ENCODE measurements around the gene SIGLEC7.
"Not testable (repeated sequence)": the region's sequence is repeated elsewhere in the genome, so short reads cannot be mapped to it uniquely, and the experiment has no call there.

SIGLEC7 gene

DNA sequence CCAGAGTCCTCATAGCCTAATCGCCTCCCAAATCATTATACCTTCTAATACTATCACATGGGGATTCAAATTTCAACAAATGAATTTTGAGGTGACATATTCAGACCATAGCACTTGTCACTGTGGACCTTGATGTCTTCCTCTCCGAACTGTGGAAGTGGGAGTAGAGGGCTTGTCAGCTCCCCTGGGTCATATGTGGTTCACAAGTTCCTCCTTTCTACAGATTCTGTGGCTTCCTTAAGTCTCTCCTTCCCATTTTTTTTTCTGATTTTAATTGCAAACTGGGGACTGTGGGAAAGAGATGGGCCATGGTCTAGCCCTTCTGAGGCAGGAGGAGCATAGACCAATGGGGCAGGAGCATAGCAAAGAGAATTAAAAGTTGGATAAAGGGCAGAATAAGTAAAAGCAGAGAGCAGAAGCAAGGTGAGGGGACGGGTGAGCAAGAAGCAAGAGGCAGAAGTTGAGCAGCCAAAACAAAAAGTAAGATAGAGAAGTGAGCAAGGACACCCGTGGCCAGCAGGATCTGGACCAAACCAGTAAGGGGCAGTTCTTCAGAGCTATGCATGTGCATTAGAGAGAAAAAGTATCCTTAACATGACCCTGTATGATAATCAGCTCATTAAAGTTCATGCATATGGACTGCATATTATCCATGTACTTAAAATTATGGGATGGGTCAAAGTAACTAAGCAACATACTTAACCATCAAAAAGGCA is 2.6 kb upstream of the SIGLEC7 start:
- DNase-seq (ENCODE audit: low spot score), result peak; percentile 24

DNA sequence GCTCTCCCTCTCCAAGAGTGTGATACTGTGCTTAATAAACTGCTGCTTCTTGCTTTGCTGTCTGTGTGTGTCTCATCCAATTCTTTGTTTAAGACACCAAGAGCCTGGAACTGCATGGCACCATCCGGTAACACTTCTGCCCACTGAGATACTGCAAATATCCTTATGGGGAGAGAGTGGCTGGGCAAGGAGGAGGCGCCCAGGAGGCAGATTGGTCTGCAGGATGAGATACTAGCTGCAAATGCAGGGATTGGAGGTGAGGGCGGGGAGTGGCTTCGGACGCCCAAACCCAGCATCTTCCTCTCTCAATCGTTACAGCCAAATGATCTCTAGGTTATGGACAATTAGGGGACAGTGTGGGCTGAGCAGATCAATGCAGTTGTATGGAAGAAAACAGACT is 1.7 kb upstream of the SIGLEC7 start:
- no peak for DNase-seq (ENCODE audit: low spot score)

DNA sequence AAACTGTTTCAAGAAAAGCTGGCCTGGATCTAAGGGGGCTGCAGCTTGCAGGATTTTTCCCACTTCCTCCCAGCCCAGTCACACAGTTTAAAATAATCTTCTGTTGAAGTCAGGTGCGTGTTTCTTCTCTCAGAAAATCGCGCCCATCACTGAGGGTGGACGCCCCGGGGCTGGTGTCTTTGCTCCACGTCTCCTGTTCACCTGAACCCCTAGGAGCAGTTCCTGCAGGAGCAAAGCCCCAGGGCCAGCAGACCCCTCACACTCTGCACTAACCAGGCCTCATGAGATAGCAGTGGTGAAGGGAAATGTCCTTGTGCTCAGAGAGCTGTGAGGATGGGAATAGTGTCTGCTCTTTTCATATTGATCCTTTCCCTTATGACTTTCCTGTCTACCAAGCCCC is 920 bp upstream of the SIGLEC7 start:
- DNase-seq (ENCODE audit: low spot score), result no peak

DNA sequence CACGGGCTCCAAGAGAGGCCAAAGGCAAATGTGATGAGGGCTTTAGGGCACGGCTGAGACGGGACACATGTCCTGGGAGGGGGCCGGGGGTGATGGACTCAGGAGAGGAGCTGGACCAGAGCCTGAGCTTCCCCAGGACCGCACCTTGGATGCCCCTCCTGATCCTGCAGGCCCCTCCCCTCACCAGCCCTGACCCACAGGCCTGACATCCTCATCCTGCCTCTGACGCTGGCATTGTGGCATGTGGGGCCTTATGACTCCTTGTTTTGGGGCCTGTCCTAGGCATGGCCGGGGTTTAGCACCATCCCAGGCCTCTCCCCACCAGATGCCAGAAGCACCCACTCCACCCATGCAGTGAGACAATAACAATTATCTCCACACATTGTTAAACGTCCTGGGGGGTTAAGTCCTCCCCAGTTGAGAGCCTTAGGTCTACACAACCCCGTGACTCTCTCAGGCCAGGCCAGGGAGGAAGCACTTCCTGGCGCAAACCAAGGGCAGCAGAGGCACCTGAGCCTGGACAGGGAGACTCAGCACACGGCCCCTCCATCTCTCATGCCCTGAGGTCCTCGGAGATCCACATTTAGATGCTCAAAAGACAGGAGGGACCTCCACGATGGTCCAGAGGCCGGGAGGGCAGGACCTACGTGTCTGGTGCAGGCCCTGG is 841 bp downstream of the SIGLEC7 start:
- not testable (repeated sequence) for DNase-seq (ENCODE audit: low spot score)

DNA sequence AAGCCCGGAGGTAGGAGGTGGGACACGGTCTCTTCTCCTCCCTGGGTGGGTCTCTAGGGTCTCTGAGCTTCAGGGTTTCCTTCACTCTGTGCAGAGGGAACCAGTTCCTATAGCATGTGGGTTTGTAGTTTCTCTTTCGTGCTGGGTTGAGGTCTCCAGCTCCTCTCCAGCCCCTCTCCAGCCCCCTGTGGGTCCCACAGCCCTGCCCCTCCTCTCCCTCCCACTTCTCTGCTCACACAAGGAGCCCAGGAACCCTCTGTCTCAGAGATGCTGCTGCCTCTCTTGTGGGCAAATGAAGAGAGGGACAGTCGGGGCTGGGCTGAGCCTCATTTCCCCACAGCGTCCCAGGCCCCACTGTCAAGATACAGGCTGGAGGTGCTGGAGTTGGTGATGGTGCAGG is 1.4 kb downstream of the SIGLEC7 start:
- DNase-seq (ENCODE audit: low spot score), result no peak

DNA sequence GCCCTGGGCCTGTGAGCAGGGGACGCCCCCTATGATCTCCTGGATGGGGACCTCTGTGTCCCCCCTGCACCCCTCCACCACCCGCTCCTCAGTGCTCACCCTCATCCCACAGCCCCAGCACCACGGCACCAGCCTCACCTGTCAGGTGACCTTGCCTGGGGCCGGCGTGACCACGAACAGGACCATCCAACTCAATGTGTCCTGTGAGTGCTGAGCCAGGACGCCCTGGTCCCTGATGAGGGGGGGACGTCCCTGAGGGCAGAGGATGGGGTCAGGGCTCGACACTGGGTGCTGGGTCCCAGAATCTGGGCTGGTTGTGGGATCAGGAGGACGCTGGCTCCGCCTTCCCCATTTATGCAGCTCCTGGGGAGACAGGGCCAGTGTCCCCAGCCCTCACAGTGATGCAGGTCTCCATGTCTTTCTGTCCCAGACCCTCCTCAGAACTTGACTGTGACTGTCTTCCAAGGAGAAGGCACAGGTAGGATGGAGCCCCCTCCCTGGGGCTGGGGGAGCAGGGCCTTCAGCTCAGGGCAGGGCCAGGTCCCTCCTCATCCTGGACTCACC is 2.5 kb downstream of the SIGLEC7 start:
- no peak for DNase-seq (ENCODE audit: low spot score)

DNA sequence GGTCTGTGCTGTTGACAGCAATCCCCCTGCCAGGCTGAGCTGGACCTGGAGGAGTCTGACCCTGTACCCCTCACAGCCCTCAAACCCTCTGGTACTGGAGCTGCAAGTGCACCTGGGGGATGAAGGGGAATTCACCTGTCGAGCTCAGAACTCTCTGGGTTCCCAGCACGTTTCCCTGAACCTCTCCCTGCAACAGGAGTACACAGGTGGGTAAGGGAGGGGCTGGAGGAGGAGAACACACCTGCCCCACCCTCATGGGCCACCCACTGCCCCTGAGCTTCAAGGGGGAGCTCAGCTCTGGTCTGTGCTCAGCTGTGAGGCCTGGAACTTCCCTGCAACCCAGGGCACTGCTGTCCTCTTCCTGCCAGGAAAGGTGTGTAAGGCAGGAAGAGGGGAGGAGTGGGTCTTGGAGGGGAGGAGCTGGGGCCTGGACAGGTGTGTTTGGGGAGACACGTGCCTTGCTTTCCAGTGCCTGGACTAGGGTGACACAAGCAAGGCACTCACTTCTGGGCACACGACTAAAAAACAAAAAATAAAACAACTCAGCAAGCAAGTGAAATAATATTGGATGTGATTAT is 3.9 kb downstream of the SIGLEC7 start:
- no peak for DNase-seq (ENCODE audit: low spot score)

DNA sequence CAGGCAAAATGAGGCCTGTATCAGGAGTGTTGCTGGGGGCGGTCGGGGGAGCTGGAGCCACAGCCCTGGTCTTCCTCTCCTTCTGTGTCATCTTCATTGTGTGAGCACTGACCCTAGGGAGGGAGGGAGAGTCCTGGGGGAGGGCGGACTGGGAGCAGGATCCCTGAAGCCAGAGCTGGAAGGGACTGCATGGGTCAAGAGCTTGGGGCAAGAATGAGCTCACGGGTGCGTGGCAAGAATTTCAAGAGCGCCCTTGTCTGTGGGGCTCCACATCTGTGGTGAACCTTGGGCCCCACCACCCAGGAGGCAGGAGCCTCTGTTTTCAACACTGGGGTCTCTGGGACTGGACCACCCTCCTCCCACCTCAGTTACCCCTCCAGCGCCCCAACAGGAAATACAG is 4.7 kb downstream of the SIGLEC7 start:
- no peak for DNase-seq (ENCODE audit: low spot score)

DNA sequence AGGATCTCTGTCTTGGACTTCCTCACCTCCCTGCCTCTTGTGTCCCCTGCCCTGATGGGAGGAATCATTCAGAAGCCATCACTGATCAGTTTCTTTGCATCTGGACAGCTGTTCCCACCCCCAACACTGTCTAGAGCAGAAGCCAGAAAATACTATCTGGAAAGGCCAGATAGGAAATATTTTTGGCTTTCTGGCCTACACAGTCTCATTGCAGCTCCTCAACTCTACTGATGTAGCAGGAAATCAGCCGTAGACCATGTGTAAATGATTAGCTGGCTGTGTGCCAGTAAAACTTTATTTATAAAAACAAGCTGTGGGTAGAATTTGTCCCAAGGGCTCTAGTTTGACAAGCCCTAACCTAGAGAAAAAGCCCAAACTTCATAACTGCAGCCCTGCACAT is 5.6 kb downstream of the SIGLEC7 start:
- DNase-seq (ENCODE audit: low spot score), result no peak

DNA sequence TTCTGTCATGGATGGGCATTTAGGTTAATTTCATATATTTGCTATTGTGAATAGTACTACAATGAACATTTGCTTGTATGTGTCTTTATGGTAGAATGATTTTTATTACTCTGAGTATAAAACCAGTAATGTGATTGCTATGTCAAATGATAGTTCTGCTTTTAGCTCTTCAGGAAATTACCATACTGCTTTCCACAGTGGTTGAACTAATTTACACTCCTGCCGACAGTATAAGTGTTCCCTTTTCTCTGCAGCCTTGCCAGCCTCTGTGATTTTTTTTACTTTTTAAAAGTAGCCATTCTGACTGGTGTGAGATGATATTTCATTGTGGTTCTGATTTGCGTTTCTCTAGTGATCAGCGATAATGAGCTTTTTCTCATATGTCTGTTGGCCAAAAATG is 6.5 kb downstream of the SIGLEC7 start:
- DNase-seq (ENCODE audit: low spot score), result no peak

DNA sequence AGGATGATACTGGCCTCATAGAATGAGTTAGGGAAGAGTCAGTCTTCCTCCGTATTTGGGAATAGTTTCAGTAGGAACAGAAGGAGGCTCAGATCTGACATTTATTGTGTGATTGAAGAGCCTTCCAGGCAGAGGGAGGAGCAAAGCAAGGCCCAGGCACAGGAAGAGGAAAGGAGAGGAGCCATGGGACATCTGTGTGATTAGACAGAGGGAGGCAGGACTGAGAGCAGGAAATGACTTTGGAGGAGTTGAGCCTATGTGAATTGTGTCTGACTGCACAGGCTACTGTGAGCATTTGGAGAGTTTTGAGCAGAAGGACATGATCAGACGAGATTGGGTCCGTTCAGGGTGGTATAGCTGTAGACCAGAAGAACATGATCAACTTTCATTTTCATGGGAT is 8.5 kb downstream of the SIGLEC7 start:
- no peak for DNase-seq (ENCODE audit: low spot score)

DNA sequence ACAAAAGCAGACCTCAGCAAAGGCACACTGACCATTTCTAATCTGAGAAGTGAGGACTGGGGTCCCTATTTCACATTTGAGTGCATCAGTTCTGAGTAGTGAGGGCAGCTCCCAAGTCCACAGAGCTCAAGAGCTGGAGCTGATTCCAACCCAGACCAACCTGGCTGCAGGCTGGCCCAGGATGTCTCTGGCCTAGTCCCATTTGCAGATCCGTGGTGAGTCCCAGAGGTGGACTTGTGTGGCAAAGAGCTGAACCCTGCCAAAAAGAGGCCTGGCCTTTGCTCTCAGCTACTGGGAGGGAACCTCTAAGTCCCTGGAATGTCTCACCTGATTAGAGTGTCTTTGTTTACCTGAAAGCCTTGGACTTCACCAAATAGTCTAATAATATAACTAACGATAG is 14.6 kb downstream of the SIGLEC7 start:
- no peak for DNase-seq (ENCODE audit: low spot score)

DNA sequence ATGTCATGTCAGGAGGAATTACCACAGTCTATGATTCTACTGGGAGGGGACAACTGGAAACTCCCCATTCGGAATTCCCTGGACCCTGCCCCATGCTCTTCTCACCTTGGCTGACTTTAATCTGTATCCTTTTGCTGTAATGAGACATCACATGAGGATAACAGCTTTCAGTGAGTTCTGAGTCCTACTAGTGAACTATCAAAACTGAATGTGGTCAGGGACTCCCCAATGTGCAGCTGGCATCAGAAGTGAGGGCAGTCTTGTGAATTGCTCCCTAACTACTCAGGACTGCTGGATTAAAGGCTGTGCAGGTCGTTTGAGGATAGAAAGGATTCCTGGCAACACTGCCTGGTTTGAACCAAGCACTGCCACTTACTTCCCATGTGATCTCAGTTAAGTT is 15.2 kb downstream of the SIGLEC7 start:
- DNase-seq (ENCODE audit: low spot score), result no peak

DNA sequence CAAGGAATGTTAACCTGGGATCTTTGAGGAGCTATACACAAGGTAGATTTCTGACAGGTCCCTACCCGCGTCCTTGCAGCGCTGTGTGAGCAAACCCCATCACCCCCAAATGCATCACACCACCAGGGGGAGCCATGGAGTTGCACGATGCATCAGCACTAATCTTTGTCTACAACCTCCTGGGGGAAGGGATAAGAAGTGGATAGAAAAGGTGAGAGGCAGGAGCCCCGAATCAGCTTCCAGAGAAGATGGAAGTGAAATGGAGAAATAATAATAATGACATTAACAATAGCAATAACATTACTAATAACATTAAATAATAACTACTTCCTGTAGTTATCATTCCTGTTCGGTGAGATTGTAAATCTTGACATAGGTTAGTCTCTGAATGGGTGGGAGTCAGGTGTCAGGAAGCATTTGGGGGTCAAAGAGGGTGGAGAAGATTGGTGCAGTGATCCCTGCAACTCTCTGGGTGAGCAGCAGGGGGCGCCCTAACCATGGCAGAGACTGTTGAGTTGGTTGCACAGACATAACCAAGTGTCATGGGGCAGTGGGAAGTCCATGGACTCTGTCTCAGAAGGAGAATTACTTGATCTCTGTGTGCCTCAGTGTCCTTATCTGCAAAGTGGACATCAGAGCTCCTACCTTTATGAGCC is 16.5 kb downstream of the SIGLEC7 start:
- no peak for DNase-seq (ENCODE audit: low spot score)

DNA sequence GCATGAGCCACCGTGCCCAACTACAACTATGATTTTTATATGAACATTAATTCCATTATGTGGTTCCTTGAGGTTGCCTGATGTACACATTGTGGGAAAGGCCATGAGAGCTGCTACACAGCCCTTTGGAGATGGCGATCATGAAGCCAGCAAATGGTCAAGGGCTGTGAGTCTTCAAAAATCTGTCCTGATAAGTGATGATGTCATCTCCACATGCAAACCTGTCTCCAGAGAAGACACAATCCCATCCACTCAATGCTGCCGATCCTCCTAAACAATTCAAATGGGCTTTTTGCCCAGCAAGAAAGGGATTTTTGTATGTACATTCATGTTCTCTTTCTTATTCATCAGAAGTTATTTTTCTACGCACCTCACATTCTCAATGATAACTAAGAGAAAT is 17.6 kb downstream of the SIGLEC7 start:
- no peak for DNase-seq (ENCODE audit: low spot score)

DNA sequence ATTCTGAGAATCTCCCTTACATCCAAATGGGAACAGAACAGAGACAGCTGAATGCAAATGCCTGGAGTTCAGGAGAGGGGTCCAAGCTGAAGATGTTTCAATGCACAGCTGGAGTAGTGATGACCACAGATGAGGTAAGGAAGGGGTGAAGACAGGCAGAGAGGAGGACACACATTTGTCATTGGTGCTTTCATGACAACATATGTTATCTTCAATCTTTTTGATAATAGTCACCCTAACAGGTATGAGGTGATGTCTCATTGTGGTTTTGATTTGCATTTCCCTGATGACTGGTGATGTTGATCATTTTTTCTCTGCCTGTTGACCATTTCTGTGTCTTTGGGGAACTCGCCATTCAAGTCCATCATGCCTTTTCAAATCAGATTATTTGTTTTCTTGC is 19.2 kb downstream of the SIGLEC7 start:
- no peak for DNase-seq (ENCODE audit: low spot score)

DNA sequence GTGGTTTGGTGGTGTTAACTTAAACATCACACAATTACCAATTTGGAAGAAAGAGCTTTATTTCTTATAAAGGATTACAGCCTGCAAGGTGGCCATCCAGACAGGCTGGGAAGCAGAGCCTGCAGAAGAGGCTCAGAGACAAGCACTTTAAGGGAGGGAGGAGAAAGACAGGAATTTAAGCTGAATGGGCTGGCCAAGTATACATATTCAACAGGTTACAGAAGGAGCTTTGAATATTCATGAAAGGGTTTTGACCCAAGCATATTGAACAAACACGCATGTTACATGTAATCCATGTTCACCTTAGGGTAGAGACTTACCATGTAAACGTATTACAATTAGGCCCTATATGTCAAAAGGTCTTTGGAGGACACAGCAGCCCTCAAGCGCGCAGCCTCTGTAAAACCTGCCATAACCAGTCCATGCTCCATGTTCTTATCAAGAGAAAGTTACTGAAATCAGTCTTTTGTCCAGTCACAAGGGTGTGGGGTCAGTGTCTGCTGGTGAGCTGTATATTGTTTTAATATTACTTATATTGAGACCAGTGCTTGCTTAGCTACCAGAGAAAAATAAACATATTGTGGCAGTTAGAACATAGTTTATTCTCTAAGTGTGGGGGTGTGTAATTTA is 19.9 kb downstream of the SIGLEC7 start:
- DNase-seq (ENCODE audit: low spot score), result no peak

DNA sequence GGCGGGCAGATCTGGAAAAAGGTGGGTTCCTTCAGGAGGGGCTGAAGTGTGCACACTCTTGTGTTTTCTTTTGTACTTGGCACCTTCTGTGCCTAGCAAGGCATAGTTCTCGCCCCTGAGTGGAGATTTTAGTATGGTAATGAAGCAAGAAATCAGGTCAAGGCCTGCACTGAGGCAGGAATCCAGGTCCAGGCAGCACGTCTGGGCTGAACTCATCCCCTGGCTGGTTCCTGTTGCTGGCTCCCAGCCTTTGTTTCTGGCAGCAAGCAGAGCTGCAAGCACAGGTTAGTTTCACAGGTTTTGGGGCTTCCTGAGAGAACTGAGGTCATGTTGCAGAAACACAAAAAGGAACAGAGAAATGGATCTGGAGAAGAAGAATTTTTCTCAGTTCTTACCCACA is 21.2 kb downstream of the SIGLEC7 start:
- DNase-seq (ENCODE audit: low spot score), result no peak

DNA sequence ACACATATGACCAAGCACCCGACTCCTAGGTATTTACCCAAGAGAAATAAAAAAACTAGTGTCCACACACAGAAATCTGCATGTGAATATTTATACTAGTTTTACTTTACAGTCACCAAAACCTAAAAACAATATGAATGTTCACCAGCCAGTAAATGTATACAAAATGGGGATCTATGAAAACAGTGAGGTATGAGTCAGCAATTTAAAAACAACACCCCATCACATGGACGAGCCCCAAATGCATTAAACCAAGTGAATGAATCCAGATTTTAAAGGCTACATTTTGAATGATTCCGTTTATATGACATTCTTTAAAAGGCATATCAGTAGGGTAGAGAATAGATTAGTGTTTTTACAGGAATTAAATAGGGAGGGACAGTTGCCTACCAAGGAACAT is 22.1 kb downstream of the SIGLEC7 start:
- DNase-seq (ENCODE audit: low spot score), result no peak

DNA sequence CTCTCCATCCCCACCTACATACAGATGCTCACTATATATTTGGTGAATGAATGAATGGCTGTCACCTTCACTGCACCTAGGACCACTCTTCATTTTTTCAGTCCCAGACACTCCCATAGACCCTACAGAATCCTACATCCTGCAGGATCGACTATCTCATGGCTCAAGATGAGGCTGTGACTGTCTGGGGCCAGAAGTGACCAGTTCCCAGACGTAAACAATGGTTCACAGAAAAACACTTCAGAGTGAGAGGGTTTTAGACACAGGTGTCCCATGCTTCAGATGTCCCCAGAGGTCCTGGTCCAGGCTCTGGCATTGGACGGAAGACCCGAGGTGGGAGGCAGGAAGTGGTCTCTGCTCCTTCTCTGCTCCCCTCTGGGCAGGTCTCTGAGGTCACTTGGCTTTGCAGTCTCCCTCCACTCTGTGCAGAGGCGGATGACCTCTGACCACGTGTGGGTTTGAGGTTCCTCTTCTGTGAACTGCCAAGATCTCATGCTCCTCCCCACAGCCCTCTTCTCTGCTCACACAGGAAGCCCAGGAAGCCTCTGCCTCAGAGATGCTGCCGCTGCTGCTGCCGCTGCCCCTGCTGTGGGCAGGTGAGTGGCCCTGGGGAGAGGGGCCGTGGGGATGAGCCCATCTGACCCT is 24.9 kb downstream of the SIGLEC7 start:
- DNase-seq (ENCODE audit: low spot score), result no peak

DNA sequence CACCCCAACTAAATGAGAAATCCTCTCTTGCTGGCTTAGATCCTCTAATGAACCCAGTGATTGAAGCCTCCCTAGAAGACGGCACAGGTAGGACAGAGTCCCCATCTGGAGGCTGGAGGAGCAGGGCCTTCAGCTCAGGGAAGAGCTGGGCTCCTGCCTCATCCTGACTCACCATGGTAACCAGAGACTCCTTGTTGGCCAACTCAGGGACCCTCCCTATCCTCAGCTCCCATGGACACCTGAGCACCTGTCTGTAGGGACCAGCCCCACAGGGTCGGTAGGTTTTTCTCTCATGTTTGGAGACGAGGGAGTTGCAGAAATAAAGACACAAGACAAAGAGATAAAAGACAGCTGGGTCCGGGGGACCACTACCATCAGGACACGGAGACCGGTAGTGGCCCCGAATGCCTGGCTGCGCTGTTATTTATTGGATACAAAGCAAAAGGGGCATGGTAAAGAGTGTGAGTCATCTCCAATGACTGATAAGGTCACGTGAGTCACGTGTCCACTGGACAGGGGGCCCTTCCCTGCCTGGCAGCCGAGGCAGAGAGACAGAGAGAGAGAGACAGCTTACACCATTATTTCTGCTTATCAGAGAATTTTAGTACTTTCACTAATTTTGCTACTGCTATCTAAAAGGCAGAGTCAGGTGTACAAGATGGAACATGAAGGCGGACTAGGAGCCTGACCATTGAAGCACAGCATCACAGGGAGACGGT is 26.6 kb downstream of the SIGLEC7 start:
- DNase-seq (ENCODE audit: low spot score), result no peak
